Upper lobe of left lung (tissue), 6 donors: Measurements from ENCODE around the gene CDC14A. TPM values are rescaled to one million over a fixed set of nuclear protein-coding genes. Genes with fewer than 3 reads are reported as not detected.

Source experiments
- ATAC-seq, 2 donors: fragments of 200-7000 bp; cut with Tn5 transposase; one replicate each; pipeline ENCODE4 v1.9.1; 2022; ENCODE audit warnings: mild to moderate bottlenecking in 2 of 2, moderate library complexity in 2 of 2; ENCODE audit not compliant: low FRiP score in 2 of 2
- DNase-seq, 2 donors: peaks; one replicate each; pipeline ENCODE4 v3.0.0-alpha.2; 2019 to 2020
- H3K27ac ChIP-seq, 4 donors: fragments of 200-600 bp; sonication (generic); one replicate each; pipeline ENCODE4 v1.5.1; 2016 to 2019
- H3K27me3 ChIP-seq, 4 donors: fragments of 200-600 bp; sonication (generic); one replicate each; pipeline ENCODE4 v1.5.1; 2017 to 2019
- H3K36me3 ChIP-seq, 4 donors: fragments of 200-600 bp; sonication (generic); one replicate each; pipeline ENCODE4 v1.5.1; 2016 to 2019
- H3K4me1 ChIP-seq, 4 donors: fragments of 200-600 bp; sonication (generic); one replicate each; pipeline ENCODE4 v1.5.1; 2018 to 2019
- H3K4me3 ChIP-seq, 4 donors: fragments of 200-600 bp; sonication (generic); one replicate each; pipeline ENCODE4 v1.5.1; 2017 to 2019; ENCODE audit warnings: mild to moderate bottlenecking in 2 of 4, moderate library complexity in 1 of 4
- H3K9me3 ChIP-seq, 4 donors: fragments of 200-600 bp; sonication (generic); one replicate each; pipeline ENCODE4 v1.5.1; 2018 to 2019
- EP300 ChIP-seq, 4 donors: sonication (generic); formaldehyde crosslinking; IDR thresholded peaks; one replicate each; pipeline ENCODE4 v1.5.1; 2017; ENCODE audit warnings: antibody characterized with exemption in 4 of 4, control low read depth in 2 of 4
- POLR2A ChIP-seq, 4 donors: fragments of 450-650 bp; IDR thresholded peaks; one replicate each; pipeline ENCODE4 v1.5.1; 2016 to 2017; ENCODE audit warnings: antibody characterized with exemption in 4 of 4, mild to moderate bottlenecking in 2 of 4
- POLR2AphosphoS5 ChIP-seq, 2 donors: sonication (generic); formaldehyde crosslinking; IDR thresholded peaks; one replicate each; pipeline ENCODE4 v1.5.1; 2017; ENCODE audit warnings: antibody characterized with exemption in 2 of 2
- WGBS, 2 donors: methylation state at CpG; one replicate each; pipeline ENCODE4 v1.1.5; 2017 to 2018; 5-methylcytosine and 5-hydroxymethylcytosine counted together
- total RNA-seq, 6 donors: library from RNA; depleted of rRNA in 4 of 6; stranded (reverse); fragments of >200 nt in 4 of 6; gene quantifications; one replicate each; pipeline versions ENCODE4 v1.1.0 to v1.2.1, GENCODE V29; 2016 to 2021
- TF ChIP-seq, protein P1 (sequence below), 6 experiments: fragments of 450-650 bp in 4 of 6; fragments of 200-600 bp in 2 of 6; sonication (generic) in 2 of 6; IDR thresholded peaks; one replicate each; pipeline ENCODE4 v1.5.1; 2016 to 2019; ENCODE audit warnings: antibody characterized with exemption in 6 of 6
- donor health status: DM: no; HTN: no; CAD: no; lungs with moderate emphysema.
- donor health status: DM: no; HTN: yes; CAD: no; lungs with severe emphysema.

Gene CDC14A
- total RNA-seq, 6 donors from 2014 or later, result 9.6 to 56.6 (median 22.1) TPM

DNA sequence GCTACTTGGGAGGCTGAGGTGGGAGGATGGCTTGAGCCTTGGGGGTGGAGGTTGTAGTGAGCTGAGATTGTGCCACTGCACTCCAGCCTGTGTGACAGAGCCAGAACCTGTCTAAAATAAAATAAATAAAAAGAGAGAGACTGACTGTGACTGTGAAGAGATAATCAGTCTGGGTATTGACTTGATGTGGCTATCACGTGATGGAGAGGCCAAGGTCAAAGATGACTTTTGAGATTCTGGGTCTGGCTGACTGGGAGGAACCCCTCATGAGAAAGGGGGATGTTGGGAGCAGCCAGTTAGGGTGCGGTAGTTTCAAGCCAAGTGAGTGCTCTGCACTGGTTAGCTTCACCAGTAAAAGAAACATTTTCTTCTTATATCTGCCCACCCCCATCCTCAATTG is 66.8 kb downstream of the CDC14A start:
- H3K36me3 ChIP-seq, result no peaks in the 10 kb centered on the region

DNA sequence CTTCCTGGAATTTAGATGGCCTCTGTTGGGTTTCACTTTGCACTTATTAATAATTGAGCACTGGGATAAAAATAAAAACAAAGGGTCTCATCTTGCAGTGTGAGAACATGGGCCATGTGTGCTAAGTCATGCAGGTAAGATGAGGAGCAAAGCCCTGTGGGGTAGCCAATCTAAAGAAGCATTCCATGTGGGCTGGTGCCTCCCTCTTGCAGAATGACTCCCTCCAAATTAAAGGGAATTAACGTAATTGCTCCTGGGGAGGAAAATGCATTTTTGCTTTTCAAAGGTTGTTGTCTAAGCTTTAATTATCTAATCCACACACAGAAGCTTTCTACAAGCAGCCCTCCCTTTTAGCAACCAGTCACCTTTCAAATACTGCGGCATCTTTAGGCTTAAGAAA is 69.8 kb downstream of the CDC14A start:
- H3K27ac ChIP-seq, result no peak overlapping the region
- H3K4me1 ChIP-seq, result peaks cover 0 to 5% (median 3%) of the 10 kb centered on the region in 4 donors
- H3K27me3 ChIP-seq, result no peaks in the 10 kb centered on the region
- H3K9me3 ChIP-seq, result no peaks in the 10 kb centered on the region
- no peak overlapping the region for H3K4me3 ChIP-seq
- DNase-seq, result no peak
- WGBS, 2 donors, result 96 to 100% methylated on average over 2 of the region's 2 CpGs
- no peak for ATAC-seq
- no peak for TF ChIP-seq POLR2A (IDR thresholded peaks at IDR 0.05)
- no peak for TF ChIP-seq POLR2AphosphoS5 (IDR thresholded peaks at IDR 0.05)
- TF ChIP-seq, protein P1, sequence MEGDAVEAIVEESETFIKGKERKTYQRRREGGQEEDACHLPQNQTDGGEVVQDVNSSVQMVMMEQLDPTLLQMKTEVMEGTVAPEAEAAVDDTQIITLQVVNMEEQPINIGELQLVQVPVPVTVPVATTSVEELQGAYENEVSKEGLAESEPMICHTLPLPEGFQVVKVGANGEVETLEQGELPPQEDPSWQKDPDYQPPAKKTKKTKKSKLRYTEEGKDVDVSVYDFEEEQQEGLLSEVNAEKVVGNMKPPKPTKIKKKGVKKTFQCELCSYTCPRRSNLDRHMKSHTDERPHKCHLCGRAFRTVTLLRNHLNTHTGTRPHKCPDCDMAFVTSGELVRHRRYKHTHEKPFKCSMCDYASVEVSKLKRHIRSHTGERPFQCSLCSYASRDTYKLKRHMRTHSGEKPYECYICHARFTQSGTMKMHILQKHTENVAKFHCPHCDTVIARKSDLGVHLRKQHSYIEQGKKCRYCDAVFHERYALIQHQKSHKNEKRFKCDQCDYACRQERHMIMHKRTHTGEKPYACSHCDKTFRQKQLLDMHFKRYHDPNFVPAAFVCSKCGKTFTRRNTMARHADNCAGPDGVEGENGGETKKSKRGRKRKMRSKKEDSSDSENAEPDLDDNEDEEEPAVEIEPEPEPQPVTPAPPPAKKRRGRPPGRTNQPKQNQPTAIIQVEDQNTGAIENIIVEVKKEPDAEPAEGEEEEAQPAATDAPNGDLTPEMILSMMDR (IDR thresholded peaks at IDR 0.05), result no peak
- no peak for TF ChIP-seq EP300 (IDR thresholded peaks at IDR 0.05)
- H3K36me3 ChIP-seq, result peaks cover 0 to 6% (median 0%) of the 10 kb centered on the region in 4 donors

More for the DNA sequence above, 66.8 kb downstream of the CDC14A start:
- DNase-seq (no peak), ATAC-seq (no peak)
- Histone ChIP-seq H3K27me3 (no peaks in the 10 kb centered on the region), H3K9me3 (no peaks in the 10 kb centered on the region), H3K4me1 (peaks cover 6 to 18% (median 12%) of the 10 kb centered on the region in 4 donors), H3K4me3 (no peak overlapping the region), H3K27ac (no peak overlapping the region)
- TF ChIP-seq EP300 (IDR thresholded peaks at IDR 0.05) (no peak), POLR2A (IDR thresholded peaks at IDR 0.05) (no peak), POLR2AphosphoS5 (IDR thresholded peaks at IDR 0.05) (no peak)
- TF ChIP-seq, protein P1 (IDR thresholded peaks at IDR 0.05), result no peak
- WGBS, 2 donors, result 92 to 100% methylated on average over 2 of the region's 2 CpGs

DNA sequence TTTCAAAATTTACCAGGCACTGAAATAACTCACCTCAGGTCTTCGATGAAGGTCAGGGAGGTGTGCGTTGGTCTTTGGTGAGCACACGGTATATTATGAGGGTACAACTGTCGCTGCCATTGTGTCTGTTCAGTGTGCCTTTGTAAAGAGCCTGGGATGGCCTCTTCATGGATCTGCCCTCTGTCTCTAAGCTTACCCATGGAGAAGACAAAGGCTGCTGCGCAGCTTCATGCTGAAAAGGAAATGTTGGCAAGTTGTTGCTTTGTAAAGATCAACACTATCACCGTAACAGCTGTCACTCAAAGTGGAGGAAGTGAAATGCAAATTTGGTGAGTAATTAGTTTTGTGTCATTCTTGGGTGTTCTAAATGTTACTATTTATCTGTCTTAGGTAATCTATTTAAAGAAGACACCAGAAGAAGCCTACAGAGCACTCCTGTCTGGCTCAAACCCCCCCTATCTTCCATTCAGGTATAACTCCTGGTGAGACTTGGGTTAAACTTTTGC is 71.6 kb downstream of the CDC14A start:
- H3K9me3 ChIP-seq, result no peaks in the 10 kb centered on the region
- DNase-seq (no peak), ATAC-seq (no peak)
- no peak overlapping the region for H3K4me3 ChIP-seq
- H3K36me3 ChIP-seq, result peaks cover 0 to 6% (median 0%) of the 10 kb centered on the region in 4 donors
- peaks cover 0 to 5% (median 3%) of the 10 kb centered on the region in 4 donors for H3K4me1 ChIP-seq
- no peaks in the 10 kb centered on the region for H3K27me3 ChIP-seq
- H3K27ac ChIP-seq, result peak overlapping the region in 1 of 4 donors; percentile 15
- TF ChIP-seq, protein P1 (IDR thresholded peaks at IDR 0.05), result no peak
- peak in 1 of 4 donors; percentile 28 for TF ChIP-seq POLR2A (IDR thresholded peaks at IDR 0.05)
- 83 to 91% methylated on average over 6 of the region's 6 CpGs for WGBS, 2 donors

DNA sequence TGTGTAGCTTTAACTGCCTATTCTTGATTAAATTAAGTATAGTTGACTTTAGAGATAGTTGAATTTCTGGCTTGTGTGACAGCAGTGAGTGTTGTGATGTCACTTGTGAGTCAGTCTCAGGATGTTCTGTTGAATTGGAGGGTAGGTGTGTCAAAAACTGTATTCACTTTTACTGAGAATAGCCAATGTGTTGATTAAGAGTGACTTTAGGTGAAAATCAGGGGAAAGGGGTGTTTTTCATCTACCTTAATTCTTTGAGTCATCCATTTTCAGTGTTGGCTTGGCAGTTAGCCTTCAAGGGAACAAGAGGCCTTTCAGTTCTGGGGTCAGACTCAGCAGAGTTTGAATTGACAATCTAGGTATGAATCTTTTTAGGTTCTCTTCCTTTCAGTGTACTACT is 75.9 kb downstream of the CDC14A start:
- Histone ChIP-seq H3K27ac (no peak overlapping the region), H3K9me3 (no peaks in the 10 kb centered on the region), H3K4me3 (no peak overlapping the region), H3K4me1 (peaks cover 0 to 7% (median 6%) of the 10 kb centered on the region in 4 donors), H3K36me3 (peaks cover 0 to 6% (median 0%) of the 10 kb centered on the region in 4 donors), H3K27me3 (no peaks in the 10 kb centered on the region)
- DNase-seq (no peak), ATAC-seq (no peak)
- TF ChIP-seq EP300 (IDR thresholded peaks at IDR 0.05) (no peak), POLR2A (IDR thresholded peaks at IDR 0.05) (no peak), POLR2AphosphoS5 (IDR thresholded peaks at IDR 0.05) (no peak)
- TF ChIP-seq, protein P1 (IDR thresholded peaks at IDR 0.05), result no peak

DNA sequence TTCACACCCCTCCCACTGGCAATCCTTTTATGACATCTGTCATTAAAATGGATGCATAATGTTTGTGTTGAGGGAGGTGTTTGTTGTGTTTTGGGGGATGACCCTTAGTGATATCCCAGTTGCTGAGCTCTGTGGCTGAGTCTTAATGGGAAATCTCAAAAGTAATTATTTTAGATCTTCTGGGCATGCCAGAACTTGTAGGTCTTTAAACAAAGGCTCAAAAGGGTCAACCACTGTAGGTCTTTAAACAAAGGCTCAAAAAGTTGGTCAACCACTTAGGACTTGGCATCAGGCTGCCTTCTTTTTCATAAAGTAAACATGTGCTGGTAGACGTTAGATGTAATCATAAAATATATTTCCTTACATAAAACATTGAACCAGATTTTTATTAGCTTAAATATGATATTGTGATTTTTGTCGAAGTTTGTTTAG is 78.0 kb downstream of the CDC14A start:
- Histone ChIP-seq H3K36me3 (no peaks in the 10 kb centered on the region), H3K4me1 (peaks cover 0 to 7% (median 2%) of the 10 kb centered on the region in 4 donors), H3K9me3 (no peaks in the 10 kb centered on the region), H3K4me3 (no peak overlapping the region), H3K27me3 (no peaks in the 10 kb centered on the region), H3K27ac (peak overlapping the region in 2 of 4 donors; percentile 5 to 8)
- 28 to 36% methylated on average over 2 of the region's 2 CpGs for WGBS, 2 donors
- TF ChIP-seq, protein P1 (IDR thresholded peaks at IDR 0.05), result no peak
- TF ChIP-seq EP300 (IDR thresholded peaks at IDR 0.05) (no peak), POLR2A (IDR thresholded peaks at IDR 0.05) (no peak), POLR2AphosphoS5 (IDR thresholded peaks at IDR 0.05) (no peak)
- ATAC-seq (no peak), DNase-seq (no peak)
